ENCODE results near the gene ACTN4.

GRCh38 chr19:38617764-38618589 is 29.5 kb upstream of the ACTN4 start, which contains the start of gene MAP4K1:
- TF ChIP-seq, protein P1, sequence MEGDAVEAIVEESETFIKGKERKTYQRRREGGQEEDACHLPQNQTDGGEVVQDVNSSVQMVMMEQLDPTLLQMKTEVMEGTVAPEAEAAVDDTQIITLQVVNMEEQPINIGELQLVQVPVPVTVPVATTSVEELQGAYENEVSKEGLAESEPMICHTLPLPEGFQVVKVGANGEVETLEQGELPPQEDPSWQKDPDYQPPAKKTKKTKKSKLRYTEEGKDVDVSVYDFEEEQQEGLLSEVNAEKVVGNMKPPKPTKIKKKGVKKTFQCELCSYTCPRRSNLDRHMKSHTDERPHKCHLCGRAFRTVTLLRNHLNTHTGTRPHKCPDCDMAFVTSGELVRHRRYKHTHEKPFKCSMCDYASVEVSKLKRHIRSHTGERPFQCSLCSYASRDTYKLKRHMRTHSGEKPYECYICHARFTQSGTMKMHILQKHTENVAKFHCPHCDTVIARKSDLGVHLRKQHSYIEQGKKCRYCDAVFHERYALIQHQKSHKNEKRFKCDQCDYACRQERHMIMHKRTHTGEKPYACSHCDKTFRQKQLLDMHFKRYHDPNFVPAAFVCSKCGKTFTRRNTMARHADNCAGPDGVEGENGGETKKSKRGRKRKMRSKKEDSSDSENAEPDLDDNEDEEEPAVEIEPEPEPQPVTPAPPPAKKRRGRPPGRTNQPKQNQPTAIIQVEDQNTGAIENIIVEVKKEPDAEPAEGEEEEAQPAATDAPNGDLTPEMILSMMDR (IDR thresholded peaks at IDR 0.05): no peak
- no peak for TF ChIP-seq ZFX (IDR thresholded peaks at IDR 0.05; ENCODE audit: borderline replicate concordance)
